ENCODE data around the gene NOL9.

- TF ChIP-seq CTCF (IDR thresholded peaks at IDR 0.05; ENCODE audit: insufficient read depth, low read length) (no peak), POLR2AphosphoS5 (IDR thresholded peaks at IDR 0.05; ENCODE audit: low read depth) (no peak), SPI1 (IDR thresholded peaks at IDR 0.05; ENCODE audit: borderline replicate concordance, low read depth) (no peak), GABPA (IDR thresholded peaks at IDR 0.05; ENCODE audit: low read depth) (no peak)
- TF ChIP-seq, protein P1, sequence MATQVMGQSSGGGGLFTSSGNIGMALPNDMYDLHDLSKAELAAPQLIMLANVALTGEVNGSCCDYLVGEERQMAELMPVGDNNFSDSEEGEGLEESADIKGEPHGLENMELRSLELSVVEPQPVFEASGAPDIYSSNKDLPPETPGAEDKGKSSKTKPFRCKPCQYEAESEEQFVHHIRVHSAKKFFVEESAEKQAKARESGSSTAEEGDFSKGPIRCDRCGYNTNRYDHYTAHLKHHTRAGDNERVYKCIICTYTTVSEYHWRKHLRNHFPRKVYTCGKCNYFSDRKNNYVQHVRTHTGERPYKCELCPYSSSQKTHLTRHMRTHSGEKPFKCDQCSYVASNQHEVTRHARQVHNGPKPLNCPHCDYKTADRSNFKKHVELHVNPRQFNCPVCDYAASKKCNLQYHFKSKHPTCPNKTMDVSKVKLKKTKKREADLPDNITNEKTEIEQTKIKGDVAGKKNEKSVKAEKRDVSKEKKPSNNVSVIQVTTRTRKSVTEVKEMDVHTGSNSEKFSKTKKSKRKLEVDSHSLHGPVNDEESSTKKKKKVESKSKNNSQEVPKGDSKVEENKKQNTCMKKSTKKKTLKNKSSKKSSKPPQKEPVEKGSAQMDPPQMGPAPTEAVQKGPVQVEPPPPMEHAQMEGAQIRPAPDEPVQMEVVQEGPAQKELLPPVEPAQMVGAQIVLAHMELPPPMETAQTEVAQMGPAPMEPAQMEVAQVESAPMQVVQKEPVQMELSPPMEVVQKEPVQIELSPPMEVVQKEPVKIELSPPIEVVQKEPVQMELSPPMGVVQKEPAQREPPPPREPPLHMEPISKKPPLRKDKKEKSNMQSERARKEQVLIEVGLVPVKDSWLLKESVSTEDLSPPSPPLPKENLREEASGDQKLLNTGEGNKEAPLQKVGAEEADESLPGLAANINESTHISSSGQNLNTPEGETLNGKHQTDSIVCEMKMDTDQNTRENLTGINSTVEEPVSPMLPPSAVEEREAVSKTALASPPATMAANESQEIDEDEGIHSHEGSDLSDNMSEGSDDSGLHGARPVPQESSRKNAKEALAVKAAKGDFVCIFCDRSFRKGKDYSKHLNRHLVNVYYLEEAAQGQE (IDR thresholded peaks at IDR 0.05; ENCODE audit: insufficient replicate concordance, low read depth), result no peak
Observed at GRCh38 chr1:6510493-6510892, 43.8 kb downstream of the NOL9 start.
